Mesothelial cell of epicardium (in vitro differentiated cells): ENCODE results near the gene CHD1. TPM values are rescaled to one million over a fixed set of nuclear protein-coding genes. Genes with fewer than 3 reads are reported as not detected.
A peak's percentile ranks its signal among the peaks of the same experiment; 100 is the strongest.

ENCODE experiments used
- DNase-seq, 2 experiments: peaks; one replicate each; pipeline ENCODE4 v3.0.0; 2021; ENCODE audit warnings: low spot score in 2 of 2; ENCODE audit not compliant: unreplicated experiment in 2 of 2
- H3K27ac Mint-ChIP-seq: 2 replicates; pipeline ENCODE4 v1.8.0; 2021; ENCODE audit warnings: mixed read lengths
- H3K27me3 Mint-ChIP-seq: 2 replicates; pipeline ENCODE4 v1.8.0; 2021; ENCODE audit warnings: low read depth, mixed read lengths
- H3K36me3 Mint-ChIP-seq: 2 replicates; pipeline ENCODE4 v1.8.0; 2021; ENCODE audit warnings: mixed read lengths
- H3K4me1 Mint-ChIP-seq: 2 replicates; pipeline ENCODE4 v1.8.0; 2021; ENCODE audit warnings: mixed read lengths
- H3K4me3 Mint-ChIP-seq: 2 replicates; pipeline ENCODE4 v1.8.0; 2021; ENCODE audit warnings: mild to moderate bottlenecking, moderate library complexity, mixed read lengths
- H3K9me3 Mint-ChIP-seq: 2 replicates; pipeline ENCODE4 v1.8.0; 2021; ENCODE audit warnings: mixed read lengths
- total RNA-seq: library from RNA; stranded (reverse); gene quantifications from 3 replicates; pipeline ENCODE4 v1.2.1, GENCODE V29; 2021
- TF ChIP-seq, protein P1 (sequence below): fragments of 200-600 bp; sonication (generic); IDR thresholded peaks from one replicate; pipeline ENCODE4 v1.5.0; 2021; ENCODE audit warnings: antibody characterized with exemption; ENCODE audit not compliant: unreplicated experiment

Gene CHD1
- total RNA-seq, 1 donor from 2014 or later = 47.8 TPM

DNA sequence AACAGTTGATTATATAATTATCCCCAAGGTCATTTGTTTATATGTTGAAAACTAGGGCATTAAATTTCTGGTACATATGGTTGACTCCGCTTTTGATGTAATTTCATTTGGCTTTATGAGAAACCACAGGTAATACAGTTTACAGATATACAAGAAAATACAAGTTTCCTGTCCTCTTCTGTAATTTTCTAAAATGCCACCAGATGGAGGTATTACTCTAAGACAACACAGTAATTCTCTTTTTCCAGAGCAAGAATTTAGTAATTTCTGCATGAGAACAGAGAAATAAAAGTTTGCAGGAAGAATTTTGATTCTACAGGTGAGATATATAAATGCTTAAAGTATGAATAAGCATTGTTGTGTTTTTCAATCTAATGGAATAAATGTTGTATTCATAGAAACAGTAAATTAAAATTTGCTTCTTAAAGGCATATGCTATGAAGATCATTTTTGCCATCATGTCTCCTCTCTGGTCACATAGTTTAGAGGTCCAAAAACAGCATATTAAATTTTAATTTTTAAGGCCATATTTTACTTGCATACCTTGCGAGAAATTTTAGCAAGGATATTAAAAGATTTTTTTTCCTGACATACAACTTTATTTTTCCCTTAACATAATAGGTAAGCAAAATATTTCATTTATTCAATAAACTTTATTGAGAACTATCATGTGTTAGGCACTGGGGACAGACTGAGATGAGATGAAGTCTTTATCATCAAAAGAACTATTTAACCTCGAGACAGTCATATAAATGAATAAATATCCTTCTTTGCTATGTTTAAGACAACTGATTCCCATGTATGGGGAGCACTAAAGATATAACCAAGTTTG, 22.7 kb downstream of the CHD1 start:
- Mint-ChIP-seq H3K27me3 (no peaks in the 10 kb centered on the region), H3K9me3 (no peaks in the 10 kb centered on the region), H3K27ac (peak overlapping the region; percentile 60), H3K36me3 (peaks cover 7% of the 10 kb centered on the region), H3K4me1 (peaks cover 14% of the 10 kb centered on the region), H3K4me3 (no peak overlapping the region)
- DNase-seq = no peak
- TF ChIP-seq, protein P1, sequence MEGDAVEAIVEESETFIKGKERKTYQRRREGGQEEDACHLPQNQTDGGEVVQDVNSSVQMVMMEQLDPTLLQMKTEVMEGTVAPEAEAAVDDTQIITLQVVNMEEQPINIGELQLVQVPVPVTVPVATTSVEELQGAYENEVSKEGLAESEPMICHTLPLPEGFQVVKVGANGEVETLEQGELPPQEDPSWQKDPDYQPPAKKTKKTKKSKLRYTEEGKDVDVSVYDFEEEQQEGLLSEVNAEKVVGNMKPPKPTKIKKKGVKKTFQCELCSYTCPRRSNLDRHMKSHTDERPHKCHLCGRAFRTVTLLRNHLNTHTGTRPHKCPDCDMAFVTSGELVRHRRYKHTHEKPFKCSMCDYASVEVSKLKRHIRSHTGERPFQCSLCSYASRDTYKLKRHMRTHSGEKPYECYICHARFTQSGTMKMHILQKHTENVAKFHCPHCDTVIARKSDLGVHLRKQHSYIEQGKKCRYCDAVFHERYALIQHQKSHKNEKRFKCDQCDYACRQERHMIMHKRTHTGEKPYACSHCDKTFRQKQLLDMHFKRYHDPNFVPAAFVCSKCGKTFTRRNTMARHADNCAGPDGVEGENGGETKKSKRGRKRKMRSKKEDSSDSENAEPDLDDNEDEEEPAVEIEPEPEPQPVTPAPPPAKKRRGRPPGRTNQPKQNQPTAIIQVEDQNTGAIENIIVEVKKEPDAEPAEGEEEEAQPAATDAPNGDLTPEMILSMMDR = peak; percentile 79

- H3K27me3 Mint-ChIP-seq = no peaks in the 10 kb centered on the region
- TF ChIP-seq, protein P1 = no peak
- no peak overlapping the region for H3K27ac Mint-ChIP-seq
- peaks cover 14% of the 10 kb centered on the region for H3K4me1 Mint-ChIP-seq
- no peak for DNase-seq
- H3K9me3 Mint-ChIP-seq = no peaks in the 10 kb centered on the region
- no peak overlapping the region for H3K4me3 Mint-ChIP-seq
- peaks cover 12% of the 10 kb centered on the region for H3K36me3 Mint-ChIP-seq
Observed at GRCh38 chr5:98904780-98905179, 24.0 kb downstream of the CHD1 start.

- TF ChIP-seq, protein P1 = no peak
- Mint-ChIP-seq H3K4me1 (peaks cover 14% of the 10 kb centered on the region), H3K36me3 (peaks cover 18% of the 10 kb centered on the region), H3K4me3 (no peak overlapping the region), H3K27me3 (no peaks in the 10 kb centered on the region), H3K27ac (no peak overlapping the region), H3K9me3 (no peaks in the 10 kb centered on the region)
- no peak for DNase-seq
Observed at GRCh38 chr5:98902733-98903132, 26.1 kb downstream of the CHD1 start.

- Mint-ChIP-seq H3K36me3 (peaks cover 23% of the 10 kb centered on the region), H3K4me3 (no peak overlapping the region), H3K27me3 (no peaks in the 10 kb centered on the region), H3K27ac (no peak overlapping the region), H3K4me1 (no peaks in the 10 kb centered on the region), H3K9me3 (no peaks in the 10 kb centered on the region)
- TF ChIP-seq, protein P1 = no peak
- no peak for DNase-seq
Observed at GRCh38 chr5:98899456-98899855, 29.4 kb downstream of the CHD1 start.

DNA sequence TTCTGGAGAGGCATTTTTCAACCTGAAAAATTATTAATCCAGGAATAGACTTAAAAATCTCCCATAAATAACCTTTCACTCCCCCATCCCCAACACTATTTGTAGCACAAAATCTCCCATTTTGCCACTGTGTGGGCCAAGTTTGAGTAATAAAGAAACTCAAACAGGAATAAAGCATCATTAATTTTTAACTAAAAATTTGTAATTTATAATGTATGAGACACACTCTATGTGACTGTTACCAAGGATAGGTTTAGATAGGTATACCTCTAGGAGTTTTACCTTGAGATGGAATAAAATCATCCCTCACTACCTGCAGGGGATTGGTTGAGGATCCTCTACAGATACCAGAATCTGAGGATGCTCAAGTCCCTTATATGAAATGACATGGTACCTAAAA, 30.1 kb downstream of the CHD1 start:
- DNase-seq = no peak
- H3K9me3 Mint-ChIP-seq = no peaks in the 10 kb centered on the region
- no peaks in the 10 kb centered on the region for H3K27me3 Mint-ChIP-seq
- H3K27ac Mint-ChIP-seq = no peak overlapping the region
- TF ChIP-seq, protein P1 = no peak
- peaks cover 26% of the 10 kb centered on the region for H3K36me3 Mint-ChIP-seq
- H3K4me3 Mint-ChIP-seq = no peak overlapping the region
- no peaks in the 10 kb centered on the region for H3K4me1 Mint-ChIP-seq
